Posterior cingulate gyrus (tissue), 11 donors: Measurements from ENCODE around the gene SSH2.
"Not testable (repeated sequence)": the region's sequence is repeated elsewhere in the genome, so short reads cannot be mapped to it uniquely, and the experiment has no call there.

Experiments used
- DNase-seq, 10 donors: peaks; one replicate each; pipeline versions ENCODE4 v3.0.0 to v3.0.0-alpha.2; 2020 to 2021; ENCODE audit warnings: mixed read lengths in 3 of 10
- intact Hi-C: fragments of 100-400 bp; cut with DNase I; formaldehyde crosslinking; loops from one replicate; pipeline ENCODE4 v1.15.1; 2023

Gene SSH2

GRCh38 chr17:29687596-29687995, 242.4 kb downstream of the SSH2 start:
- DNase-seq = peak in 1 of 10 donors; percentile 28
- intact Hi-C loops = loop anchor here (10.0 kb wide), 1 partner anchor 57 kb away; no protein-coding TSS in a partner anchor

DNA sequence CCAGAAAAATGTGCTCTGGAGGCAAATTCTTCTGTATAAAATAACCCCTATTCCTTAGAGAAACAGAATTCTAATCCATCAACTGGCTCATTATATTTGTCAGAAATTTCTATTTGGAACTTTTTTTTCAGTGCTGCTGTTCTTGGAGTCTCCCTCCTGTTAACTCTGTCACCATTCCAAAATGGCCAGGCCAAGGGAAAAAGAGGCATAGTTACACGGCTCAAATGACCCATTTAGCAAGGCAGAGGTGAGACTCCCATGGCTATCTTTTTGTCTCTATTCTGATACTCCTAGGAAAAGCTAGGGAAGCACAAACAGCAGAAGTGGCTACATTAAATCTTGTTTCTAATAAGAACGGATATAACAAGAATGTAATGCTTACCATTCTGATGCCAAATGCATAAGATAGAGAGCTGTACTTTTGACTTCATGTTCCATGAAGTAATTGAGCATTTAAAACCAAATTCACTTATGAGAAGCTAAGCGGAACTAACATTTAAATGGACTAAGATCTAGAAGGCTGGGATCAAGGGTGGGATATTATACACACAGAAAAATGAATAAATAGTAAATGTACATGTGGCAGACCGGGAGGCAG, 242.9 kb downstream of the SSH2 start:
- DNase-seq = no peak
- intact Hi-C loops = loop anchor here (10.0 kb wide), 1 partner anchor 58 kb away; no protein-coding TSS in a partner anchor

DNA sequence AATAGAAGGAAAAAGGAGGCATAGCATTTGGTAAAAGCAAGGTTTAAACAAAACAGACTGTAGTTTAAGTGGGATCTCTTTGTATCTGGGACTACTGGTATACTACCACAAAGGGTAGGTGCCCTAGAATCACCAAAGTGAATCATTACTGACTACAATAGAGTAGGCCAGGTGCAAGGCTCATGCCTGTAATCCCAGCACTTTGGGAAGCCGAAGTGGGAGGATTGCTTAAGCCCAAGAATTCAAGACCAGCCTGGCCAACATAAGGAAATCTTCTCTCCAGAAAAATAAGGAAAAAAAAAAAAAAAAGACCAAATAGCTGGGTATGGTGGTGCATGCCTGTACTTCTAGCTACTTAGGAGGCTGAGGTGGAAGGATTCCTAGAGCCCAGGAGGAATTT, 246.5 kb downstream of the SSH2 start:
- no peak for DNase-seq
- intact Hi-C loops = loop anchor here (10.0 kb wide), 1 partner anchor 61 kb away; no protein-coding TSS in a partner anchor

- intact Hi-C loops = loop anchor here (10.0 kb wide), 1 partner anchor 62 kb away; no protein-coding TSS in a partner anchor
- no peak for DNase-seq
Measured at GRCh38 chr17:29682987-29683386, 247.0 kb downstream of the SSH2 start.

GRCh38 chr17:29682054-29682453, 248.0 kb downstream of the SSH2 start:
- no peak for DNase-seq
- intact Hi-C loops = loop anchor here (10.0 kb wide), 1 partner anchor 63 kb away; no protein-coding TSS in a partner anchor

DNA sequence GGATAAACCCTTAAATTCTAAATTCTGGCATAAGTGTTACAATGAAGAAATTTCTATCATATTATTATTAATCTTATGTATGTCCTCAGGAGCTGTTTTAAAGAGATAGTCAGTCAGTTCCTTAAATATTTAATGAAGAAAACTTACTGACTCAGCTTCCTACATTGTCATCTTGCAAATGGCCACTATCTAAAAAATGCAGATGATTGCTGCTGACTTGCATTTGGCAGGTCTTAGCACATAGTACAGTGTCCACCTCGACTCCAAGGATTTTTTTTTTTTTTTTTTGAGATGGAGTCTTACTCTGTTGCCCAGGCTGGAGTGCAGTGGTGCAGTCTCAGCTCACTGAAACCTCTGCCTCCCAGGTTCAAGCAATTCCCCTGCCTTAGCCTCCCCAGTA, 252.2 kb downstream of the SSH2 start:
- DNase-seq = no peak
- intact Hi-C loops = no loop called here

- no peak for DNase-seq
- intact Hi-C loops = no loop called here
Measured at GRCh38 chr17:29677221-29677791, 252.7 kb downstream of the SSH2 start.

- DNase-seq, intact Hi-C loops: not testable (repeated sequence)
Measured at GRCh38 chr17:29675961-29676360, 254.1 kb downstream of the SSH2 start.

- intact Hi-C loops = no loop called here
- no peak for DNase-seq
Measured at GRCh38 chr17:29674281-29674680, 255.7 kb downstream of the SSH2 start.

- intact Hi-C loops = no loop called here
- no peak for DNase-seq
Measured at GRCh38 chr17:29671661-29672060, 258.4 kb downstream of the SSH2 start.

GRCh38 chr17:29669266-29669665, 260.8 kb downstream of the SSH2 start:
- intact Hi-C loops = no loop called here
- no peak for DNase-seq

- intact Hi-C loops = no loop called here
- no peak for DNase-seq
Measured at GRCh38 chr17:29667969-29668368, 262.1 kb downstream of the SSH2 start.

DNA sequence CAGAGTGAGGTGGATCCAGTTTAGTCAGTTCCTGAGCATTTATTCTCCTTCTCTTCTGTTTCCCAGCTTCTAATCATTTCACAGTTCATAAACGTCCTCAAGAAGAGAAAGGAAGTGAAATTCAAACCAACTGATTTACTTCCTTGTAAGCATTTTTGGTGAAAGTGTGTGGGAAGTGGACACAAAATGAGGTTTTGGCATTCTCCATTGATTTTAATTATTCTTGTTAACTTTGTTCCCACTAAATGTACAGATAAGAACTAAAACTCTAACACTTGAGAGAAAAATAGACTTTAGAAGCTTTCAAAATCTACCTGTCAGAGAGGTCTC, 264.6 kb downstream of the SSH2 start:
- intact Hi-C loops = no loop called here
- no peak for DNase-seq

DNA sequence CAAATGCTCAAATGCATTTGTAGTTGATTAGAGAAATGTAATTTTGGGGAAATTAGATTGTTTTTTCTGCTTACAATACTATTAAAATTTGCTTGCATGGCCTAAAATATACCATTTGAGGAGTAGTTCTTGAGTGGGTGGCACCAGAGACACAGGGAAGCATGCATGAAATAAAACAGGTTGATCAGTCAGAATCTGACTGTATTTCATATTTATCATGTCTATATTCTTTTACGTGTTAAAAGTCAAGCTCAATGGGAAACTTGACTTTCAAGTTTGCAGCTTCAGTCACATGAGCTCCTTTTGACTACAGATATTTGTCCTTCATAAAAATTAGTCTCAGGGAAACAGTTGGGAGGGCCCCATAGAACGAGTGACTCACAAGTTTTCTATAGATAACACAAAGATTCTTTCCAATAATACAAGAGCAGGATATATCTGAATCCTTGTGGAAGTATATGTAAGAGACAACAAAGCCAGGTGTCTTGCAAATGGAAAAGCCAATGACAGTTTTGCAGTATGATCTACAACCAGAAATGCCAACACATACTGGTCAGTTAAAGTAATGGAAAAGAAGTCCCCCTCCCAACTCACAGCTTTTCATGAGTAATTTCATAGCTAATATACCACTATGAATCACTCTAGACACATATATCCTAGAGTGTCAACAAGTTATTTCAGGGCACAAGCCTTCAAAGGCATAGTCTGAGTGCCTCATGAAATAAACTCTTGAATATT, 265.1 kb downstream of the SSH2 start:
- intact Hi-C loops = no loop called here
- DNase-seq = no peak

DNA sequence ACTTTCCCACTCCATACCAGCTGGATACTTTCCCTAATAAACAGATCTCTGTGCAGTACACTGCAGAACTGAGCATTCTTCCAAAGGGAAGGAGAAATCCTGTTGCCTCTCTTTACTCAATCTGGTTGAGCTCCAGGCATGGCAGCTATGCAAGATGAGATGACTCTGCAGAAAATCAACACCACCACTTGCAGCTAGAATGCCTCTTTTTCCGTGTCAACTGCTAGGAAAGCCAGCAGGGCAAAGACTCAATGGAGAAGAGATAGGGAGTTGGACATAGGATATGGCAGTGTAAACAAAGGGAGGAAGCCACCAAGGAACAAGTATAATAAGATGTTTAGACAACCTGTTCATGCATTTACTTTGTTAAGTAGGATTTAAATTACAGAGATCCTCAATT, 266.9 kb downstream of the SSH2 start:
- no peak for DNase-seq
- intact Hi-C loops = no loop called here

- intact Hi-C loops = no loop called here
Measured at GRCh38 chr17:29661213-29661612, 268.8 kb downstream of the SSH2 start.

DNA sequence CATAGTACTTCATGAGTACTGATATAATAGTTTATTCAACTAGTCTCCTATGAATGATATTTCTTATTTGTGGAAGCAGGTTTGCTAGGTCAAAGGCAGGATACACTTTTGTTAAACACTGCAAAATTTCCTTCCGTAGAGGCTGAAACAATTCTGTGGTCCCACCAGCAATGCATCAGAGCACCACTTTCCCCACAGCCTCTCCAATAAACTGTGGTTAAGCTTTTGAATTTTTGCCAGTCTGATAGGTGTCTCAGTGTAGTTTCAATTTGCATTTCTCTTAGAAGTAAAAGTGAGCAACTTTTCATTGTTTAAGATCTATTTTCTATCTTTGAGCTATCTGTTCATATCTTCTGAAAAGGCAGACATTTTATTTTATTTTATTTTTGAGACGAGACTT, 270.9 kb downstream of the SSH2 start:
- intact Hi-C loops = no loop called here
- no peak for DNase-seq

More at GRCh38 chr17:29661213-29661612, 268.8 kb downstream of the SSH2 start:
- DNase-seq = no peak

DNA sequence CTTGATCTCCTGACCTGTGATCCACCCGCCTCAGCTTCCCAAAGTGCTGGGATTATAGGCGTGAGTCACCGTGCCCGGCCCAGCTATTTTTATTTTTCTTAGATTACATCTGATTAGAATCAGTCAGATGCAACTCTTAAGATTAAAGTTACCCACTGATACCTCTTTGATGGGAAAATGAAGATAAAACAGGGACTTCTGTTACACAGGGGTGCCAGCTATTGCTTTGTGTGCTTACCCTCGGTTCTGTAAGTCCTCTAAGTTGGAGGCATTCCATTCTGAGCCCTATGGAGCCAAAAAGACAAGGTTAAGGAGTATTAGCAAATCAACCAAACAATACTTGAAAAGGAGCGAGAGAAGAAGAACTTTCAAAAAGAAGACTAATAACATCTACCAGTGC, 274.7 kb downstream of the SSH2 start:
- no peak for DNase-seq

GRCh38 chr17:29653995-29654714, 275.9 kb downstream of the SSH2 start:
- intact Hi-C loops = no loop called here
- no peak for DNase-seq

More for the DNA sequence above, 274.7 kb downstream of the SSH2 start:
- intact Hi-C loops = no loop called here

DNA sequence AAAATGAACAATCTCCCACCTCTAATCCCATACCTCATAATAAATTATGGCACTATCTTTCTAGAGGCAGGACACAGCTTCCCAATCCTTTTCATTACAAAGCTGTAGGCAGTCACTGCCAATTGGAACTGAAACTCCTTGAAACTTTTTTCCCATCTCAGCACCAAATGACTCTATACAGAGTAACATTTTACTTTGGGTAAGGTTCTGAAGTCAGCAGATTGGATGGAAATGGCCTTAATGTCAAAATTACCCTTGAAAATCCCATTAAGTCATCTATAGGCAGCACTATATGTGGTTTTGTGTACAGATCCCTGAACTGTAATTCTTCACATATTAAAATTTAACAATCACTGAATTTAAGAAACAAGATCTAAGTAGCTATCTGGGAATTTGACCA, 277.1 kb downstream of the SSH2 start:
- no peak for DNase-seq
- intact Hi-C loops = no loop called here

GRCh38 chr17:29651913-29652312, 278.1 kb downstream of the SSH2 start:
- intact Hi-C loops, DNase-seq: not testable (repeated sequence)
